ENCODE measurements around the gene FBXO34. TPM values are rescaled to one million over a fixed set of nuclear protein-coding genes. Genes with fewer than 3 reads are reported as not detected.

The FBXO34 gene
- total RNA-seq, 4 donors from 2014 or later, result 28.1 to 75.3 (median 43.1) TPM

- no peaks in the 10 kb centered on the region for H3K27me3 ChIP-seq
- no peak overlapping the region for H3K27ac ChIP-seq
- peaks cover 0 to 33% (median 0%) of the 10 kb centered on the region in 4 donors for H3K4me1 ChIP-seq
- no peak for TF ChIP-seq CTCF (IDR thresholded peaks at IDR 0.05)
- DNase-seq, result no peak
- no peaks in the 10 kb centered on the region for H3K9me3 ChIP-seq
- H3K36me3 ChIP-seq, result peaks cover 0 to 4% (median 0%) of the 10 kb centered on the region in 3 donors
- H3K4me3 ChIP-seq, result no peak overlapping the region
These were observed 6.9 kb downstream of the FBXO34 start for GRCh38 chr14:55277972-55278740.

- Histone ChIP-seq H3K27me3 (no peaks in the 10 kb centered on the region), H3K4me3 (no peak overlapping the region), H3K9me3 (no peaks in the 10 kb centered on the region), H3K27ac (no peak overlapping the region), H3K36me3 (peaks cover 0 to 4% (median 0%) of the 10 kb centered on the region in 3 donors), H3K4me1 (peaks cover 0 to 20% (median 0%) of the 10 kb centered on the region in 4 donors)
- DNase-seq, result no peak
- no peak for TF ChIP-seq POLR2A (IDR thresholded peaks at IDR 0.05)
- TF ChIP-seq CTCF (IDR thresholded peaks at IDR 0.05), result no peak
These were observed 8.2 kb downstream of the FBXO34 start for GRCh38 chr14:55279384-55279783.

GRCh38 chr14:55281316-55281839 is 10.2 kb downstream of the FBXO34 start:
- Histone ChIP-seq H3K27me3 (no peaks in the 10 kb centered on the region), H3K27ac (no peak overlapping the region), H3K4me3 (no peak overlapping the region), H3K36me3 (peaks cover 0 to 4% (median 0%) of the 10 kb centered on the region in 3 donors), H3K4me1 (peaks cover 0 to 29% (median 0%) of the 10 kb centered on the region in 4 donors), H3K9me3 (no peaks in the 10 kb centered on the region)
- no peak for DNase-seq
- TF ChIP-seq POLR2A (IDR thresholded peaks at IDR 0.05), result no peak
- TF ChIP-seq CTCF (IDR thresholded peaks at IDR 0.05), result no peak

- H3K4me1 ChIP-seq, result peaks cover 0 to 15% (median 0%) of the 10 kb centered on the region in 4 donors
- no peaks in the 10 kb centered on the region for H3K27me3 ChIP-seq
- H3K36me3 ChIP-seq, result no peaks in the 10 kb centered on the region
- TF ChIP-seq CTCF (IDR thresholded peaks at IDR 0.05) (no peak), POLR2A (IDR thresholded peaks at IDR 0.05) (no peak)
- H3K4me3 ChIP-seq, result no peak overlapping the region
- H3K27ac ChIP-seq, result no peak overlapping the region
- H3K9me3 ChIP-seq, result no peaks in the 10 kb centered on the region
- no peak for DNase-seq
These were observed 13.9 kb downstream of the FBXO34 start for GRCh38 chr14:55285048-55285652.

- Histone ChIP-seq H3K27me3 (no peaks in the 10 kb centered on the region), H3K27ac (no peak overlapping the region), H3K4me3 (no peak overlapping the region), H3K36me3 (no peaks in the 10 kb centered on the region), H3K4me1 (peaks cover 0 to 10% (median 0%) of the 10 kb centered on the region in 4 donors), H3K9me3 (no peaks in the 10 kb centered on the region)
- no peak for DNase-seq
- TF ChIP-seq CTCF (IDR thresholded peaks at IDR 0.05) (no peak), POLR2A (IDR thresholded peaks at IDR 0.05) (no peak)
These were observed 17.2 kb downstream of the FBXO34 start for GRCh38 chr14:55288439-55288838.

Measured in Peyer's patch (tissue), 4 donors.